Panc1 (cell line): ENCODE data around the gene HBB. TPM values are rescaled to one million over a fixed set of nuclear protein-coding genes. Genes with fewer than 3 reads are reported as not detected.

ENCODE experiments used
- ATAC-seq: fragments of 200-7000 bp; cut with Tn5 transposase; 2 replicates; pipeline ENCODE4 v1.9.1; 2020; ENCODE audit warnings: mild to moderate bottlenecking, moderate library complexity
- BruUV-seq: library from RNA; stranded (reverse); fragments of 400-500 nt; replicated peaks from 2 replicates; lab custom pipeline; 2021; lab: Mats Ljungman, UMichigan
- CTCF ChIA-PET: fragments of 300-600 bp; sonication (Branson Sonifier 250); formaldehyde crosslinking; loops from one replicate; lab custom pipeline; 2022; ENCODE audit warnings: antibody characterized with exemption; lab: Charles Lee
- POLR2A ChIA-PET: fragments of 300-600 bp; sonication (Branson Sonifier 250); formaldehyde crosslinking; loops from one replicate; lab custom pipeline; 2022; ENCODE audit warnings: antibody characterized with exemption; lab: Charles Lee
- DNase-seq: peaks from one replicate; pipeline ENCODE4 v3.0.0-alpha.2; 2010; ENCODE audit warnings: low read depth, low spot score
- H3K27ac ChIP-seq: 2 replicates; pipeline ENCODE4 v1.5.1; 2011; ENCODE audit warnings: mild to moderate bottlenecking, low read length, inconsistent platforms
- H3K27me3 ChIP-seq: fragments of 200-500 bp; sonication (Bioruptor generic); 2 replicates; pipeline ENCODE4 v1.6.0; 2014; ENCODE audit warnings: low read length, inconsistent platforms; ENCODE audit not compliant: control insufficient read depth, insufficient read depth
- H3K36me3 ChIP-seq: fragments of 200-500 bp; sonication (Bioruptor generic); 2 replicates; pipeline ENCODE4 v1.5.1; 2014; ENCODE audit warnings: inconsistent platforms, mild to moderate bottlenecking, low read length, moderate library complexity; ENCODE audit not compliant: control insufficient read depth, insufficient read depth
- H3K4me1 ChIP-seq: 2 replicates; pipeline ENCODE4 v1.5.1; 2011; ENCODE audit warnings: inconsistent platforms, mild to moderate bottlenecking, low read length, moderate library complexity; ENCODE audit not compliant: control insufficient read depth, insufficient read depth
- H3K4me3 ChIP-seq, 2 experiments: 2 replicates each; pipeline ENCODE4 v1.5.1; 2011 to 2012; ENCODE audit warnings: low read depth in 2 of 2, low read length in 2 of 2, mild to moderate bottlenecking in 2 of 2, inconsistent platforms in 1 of 2, moderate library complexity in 1 of 2
- H3K9me3 ChIP-seq: fragments of 200-500 bp; sonication (Bioruptor generic); 2 replicates; pipeline ENCODE4 v1.5.1; 2014; ENCODE audit warnings: low read depth, mild to moderate bottlenecking, inconsistent platforms, low read length, moderate library complexity; ENCODE audit not compliant: control insufficient read depth, insufficient read depth
- POLR2AphosphoS5 ChIP-seq: IDR thresholded peaks from 2 replicates; pipeline ENCODE4 v1.6.1; 2012; ENCODE audit warnings: mild to moderate bottlenecking, low read depth, low read length, moderate library complexity
- SIN3A ChIP-seq: IDR thresholded peaks from 2 replicates; pipeline ENCODE4 v1.6.1; 2012; ENCODE audit warnings: low read depth, mild to moderate bottlenecking, low read length, moderate library complexity, borderline replicate concordance; ENCODE audit not compliant: insufficient read depth
- TCF7L2 ChIP-seq: IDR thresholded peaks from 2 replicates; pipeline ENCODE4 v1.6.1; 2011; ENCODE audit warnings: mild to moderate bottlenecking, low read depth, low read length, inconsistent platforms
- in situ Hi-C: cut with HindIII; loops from 2 replicates; pipeline ENCODE4 v1.10.0; 2016; ENCODE audit warnings: low sequenced_read_pairs, low pct_unique_long_range_greater_than_20kb
- intact Hi-C: fragments of 100-400 bp; cut with micrococcal nuclease; formaldehyde crosslinking; loops from one replicate; pipeline ENCODE4 v1.10.0; 2022; ENCODE audit not compliant: unreplicated experiment
- total RNA-seq: library from RNA; stranded (reverse); gene quantifications from one replicate; pipeline ENCODE4 v1.2.1, GENCODE V29; 2021; ENCODE audit not compliant: unreplicated experiment
- TF ChIP-seq, protein P1 (sequence below), 2 experiments: IDR thresholded peaks; 2 replicates each; pipeline ENCODE4 v1.6.1; 2011 to 2012; ENCODE audit warnings: low read depth in 2 of 2, control low read depth in 1 of 2, low read length in 1 of 2, mild to moderate bottlenecking in 1 of 2, moderate library complexity in 1 of 2; ENCODE audit not compliant: insufficient read depth in 1 of 2
- TF ChIP-seq, protein P2 (sequence below): fragments of 450-650 bp; IDR thresholded peaks from 2 replicates; pipeline ENCODE4 v1.5.1; 2017; ENCODE audit warnings: mild to moderate bottlenecking

The HBB gene
- total RNA-seq, 1 experiment from 2014 or later, result 0.72 TPM

DNA sequence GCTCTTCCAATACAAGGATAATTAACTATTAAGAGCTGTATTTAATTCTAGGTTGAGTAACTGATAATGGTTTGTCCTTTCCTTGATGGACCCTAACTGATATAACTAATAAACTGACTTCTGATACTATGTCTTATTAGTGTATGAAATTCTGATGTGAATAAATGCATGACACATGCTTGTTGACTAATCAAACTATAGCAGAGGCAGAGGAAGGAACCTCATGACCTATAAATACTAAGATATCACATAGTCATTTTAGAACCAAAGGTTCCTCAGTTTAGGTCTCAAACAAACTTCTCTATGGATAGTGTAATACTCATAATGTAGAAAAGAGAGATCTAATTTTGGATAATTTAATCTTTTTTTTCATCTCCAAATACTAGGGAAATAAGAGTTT is 12.2 kb upstream of the HBB start:
- DNase-seq (no peak), ATAC-seq (no peak)
- ChIA-PET CTCF (no interaction called here), POLR2A (no interaction called here)
- intact Hi-C loops, result no loop called here
- Histone ChIP-seq H3K4me1 (no peaks in the 10 kb centered on the region), H3K27ac (no peak overlapping the region), H3K4me3 (no peak overlapping the region), H3K9me3 (no peaks in the 10 kb centered on the region), H3K27me3 (peaks cover 2% of the 10 kb centered on the region; the same call in 1 of the 2 replicates), H3K36me3 (no peaks in the 10 kb centered on the region)
- in situ Hi-C loops, result no loop called here
- TF ChIP-seq, protein P1, sequence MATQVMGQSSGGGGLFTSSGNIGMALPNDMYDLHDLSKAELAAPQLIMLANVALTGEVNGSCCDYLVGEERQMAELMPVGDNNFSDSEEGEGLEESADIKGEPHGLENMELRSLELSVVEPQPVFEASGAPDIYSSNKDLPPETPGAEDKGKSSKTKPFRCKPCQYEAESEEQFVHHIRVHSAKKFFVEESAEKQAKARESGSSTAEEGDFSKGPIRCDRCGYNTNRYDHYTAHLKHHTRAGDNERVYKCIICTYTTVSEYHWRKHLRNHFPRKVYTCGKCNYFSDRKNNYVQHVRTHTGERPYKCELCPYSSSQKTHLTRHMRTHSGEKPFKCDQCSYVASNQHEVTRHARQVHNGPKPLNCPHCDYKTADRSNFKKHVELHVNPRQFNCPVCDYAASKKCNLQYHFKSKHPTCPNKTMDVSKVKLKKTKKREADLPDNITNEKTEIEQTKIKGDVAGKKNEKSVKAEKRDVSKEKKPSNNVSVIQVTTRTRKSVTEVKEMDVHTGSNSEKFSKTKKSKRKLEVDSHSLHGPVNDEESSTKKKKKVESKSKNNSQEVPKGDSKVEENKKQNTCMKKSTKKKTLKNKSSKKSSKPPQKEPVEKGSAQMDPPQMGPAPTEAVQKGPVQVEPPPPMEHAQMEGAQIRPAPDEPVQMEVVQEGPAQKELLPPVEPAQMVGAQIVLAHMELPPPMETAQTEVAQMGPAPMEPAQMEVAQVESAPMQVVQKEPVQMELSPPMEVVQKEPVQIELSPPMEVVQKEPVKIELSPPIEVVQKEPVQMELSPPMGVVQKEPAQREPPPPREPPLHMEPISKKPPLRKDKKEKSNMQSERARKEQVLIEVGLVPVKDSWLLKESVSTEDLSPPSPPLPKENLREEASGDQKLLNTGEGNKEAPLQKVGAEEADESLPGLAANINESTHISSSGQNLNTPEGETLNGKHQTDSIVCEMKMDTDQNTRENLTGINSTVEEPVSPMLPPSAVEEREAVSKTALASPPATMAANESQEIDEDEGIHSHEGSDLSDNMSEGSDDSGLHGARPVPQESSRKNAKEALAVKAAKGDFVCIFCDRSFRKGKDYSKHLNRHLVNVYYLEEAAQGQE (IDR thresholded peaks at IDR 0.05; ENCODE audit: insufficient read depth in 1 of 2, low read depth in 2 of 2, low read length in 1 of 2), result no peak
- TF ChIP-seq POLR2AphosphoS5, result no peak
- TF ChIP-seq, protein P2, sequence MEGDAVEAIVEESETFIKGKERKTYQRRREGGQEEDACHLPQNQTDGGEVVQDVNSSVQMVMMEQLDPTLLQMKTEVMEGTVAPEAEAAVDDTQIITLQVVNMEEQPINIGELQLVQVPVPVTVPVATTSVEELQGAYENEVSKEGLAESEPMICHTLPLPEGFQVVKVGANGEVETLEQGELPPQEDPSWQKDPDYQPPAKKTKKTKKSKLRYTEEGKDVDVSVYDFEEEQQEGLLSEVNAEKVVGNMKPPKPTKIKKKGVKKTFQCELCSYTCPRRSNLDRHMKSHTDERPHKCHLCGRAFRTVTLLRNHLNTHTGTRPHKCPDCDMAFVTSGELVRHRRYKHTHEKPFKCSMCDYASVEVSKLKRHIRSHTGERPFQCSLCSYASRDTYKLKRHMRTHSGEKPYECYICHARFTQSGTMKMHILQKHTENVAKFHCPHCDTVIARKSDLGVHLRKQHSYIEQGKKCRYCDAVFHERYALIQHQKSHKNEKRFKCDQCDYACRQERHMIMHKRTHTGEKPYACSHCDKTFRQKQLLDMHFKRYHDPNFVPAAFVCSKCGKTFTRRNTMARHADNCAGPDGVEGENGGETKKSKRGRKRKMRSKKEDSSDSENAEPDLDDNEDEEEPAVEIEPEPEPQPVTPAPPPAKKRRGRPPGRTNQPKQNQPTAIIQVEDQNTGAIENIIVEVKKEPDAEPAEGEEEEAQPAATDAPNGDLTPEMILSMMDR, result no peak
- no peak for TF ChIP-seq TCF7L2
- TF ChIP-seq SIN3A, result no peak
- BruUV-seq, result no TSS peak

DNA sequence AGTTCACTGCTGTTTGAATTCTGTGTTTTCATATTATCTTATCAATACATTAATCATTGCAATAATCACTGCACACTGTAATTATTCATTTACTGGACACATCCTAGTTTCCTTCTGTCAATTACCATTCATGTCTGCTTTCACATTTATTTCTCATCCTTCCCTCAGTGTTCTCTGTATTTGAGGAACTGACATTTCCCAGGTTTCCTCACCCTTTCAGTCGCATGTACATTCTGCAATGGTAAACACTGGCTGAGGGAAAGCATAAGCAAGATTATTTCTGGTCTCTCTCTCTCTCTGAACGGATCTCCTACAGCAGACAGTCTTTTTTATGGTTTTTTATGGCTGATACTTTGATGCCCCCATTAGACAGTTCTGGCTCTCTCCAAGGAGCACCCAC is 11.6 kb upstream of the HBB start:
- DNase-seq, result no peak
- in situ Hi-C loops, result no loop called here
- ATAC-seq, result no peak
- H3K27ac ChIP-seq, result no peak overlapping the region
- BruUV-seq, result no TSS peak
- TF ChIP-seq TCF7L2 (no peak), SIN3A (no peak)
- H3K9me3 ChIP-seq, result no peaks in the 10 kb centered on the region
- intact Hi-C loops, result no loop called here
- H3K4me3 ChIP-seq, result no peak overlapping the region
- no peaks in the 10 kb centered on the region for H3K36me3 ChIP-seq
- H3K4me1 ChIP-seq, result no peaks in the 10 kb centered on the region
- H3K27me3 ChIP-seq, result peaks cover 2% of the 10 kb centered on the region; the same call in 1 of the 2 replicates
- ChIA-PET POLR2A (no interaction called here), CTCF (no interaction called here)

DNA sequence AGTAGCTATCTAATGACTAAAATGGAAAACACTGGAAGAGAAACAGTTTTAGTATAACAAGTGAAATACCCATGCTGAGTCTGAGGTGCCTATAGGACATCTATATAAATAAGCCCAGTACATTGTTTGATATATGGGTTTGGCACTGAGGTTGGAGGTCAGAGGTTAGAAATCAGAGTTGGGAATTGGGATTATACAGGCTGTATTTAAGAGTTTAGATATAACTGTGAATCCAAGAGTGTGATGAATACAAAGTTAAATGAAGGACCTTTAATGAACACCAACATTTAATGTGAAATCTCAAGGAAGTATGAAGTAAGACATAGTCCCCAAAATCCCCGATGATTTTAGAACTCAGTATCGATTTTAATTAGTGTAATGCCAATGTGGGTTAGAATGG is 10.5 kb upstream of the HBB start:
- intact Hi-C loops (no loop called here), in situ Hi-C loops (no loop called here)
- POLR2A ChIA-PET, result no interaction called here
- CTCF ChIA-PET, result no interaction called here
- Histone ChIP-seq H3K4me3 (no peak overlapping the region), H3K4me1 (no peaks in the 10 kb centered on the region), H3K36me3 (no peaks in the 10 kb centered on the region), H3K9me3 (no peaks in the 10 kb centered on the region), H3K27ac (no peak overlapping the region), H3K27me3 (peaks cover 2% of the 10 kb centered on the region; the same call in 1 of the 2 replicates)
- ATAC-seq (no peak), DNase-seq (no peak)
- no peak for TF ChIP-seq SIN3A
- TF ChIP-seq, protein P1 (IDR thresholded peaks at IDR 0.05; ENCODE audit: insufficient read depth in 1 of 2, low read depth in 2 of 2, low read length in 1 of 2), result no peak
- TF ChIP-seq TCF7L2, result no peak
- TF ChIP-seq POLR2AphosphoS5, result no peak
- TF ChIP-seq, protein P2, result no peak
- BruUV-seq, result no TSS peak
